Measurements from ENCODE around the gene MPO.

DNA sequence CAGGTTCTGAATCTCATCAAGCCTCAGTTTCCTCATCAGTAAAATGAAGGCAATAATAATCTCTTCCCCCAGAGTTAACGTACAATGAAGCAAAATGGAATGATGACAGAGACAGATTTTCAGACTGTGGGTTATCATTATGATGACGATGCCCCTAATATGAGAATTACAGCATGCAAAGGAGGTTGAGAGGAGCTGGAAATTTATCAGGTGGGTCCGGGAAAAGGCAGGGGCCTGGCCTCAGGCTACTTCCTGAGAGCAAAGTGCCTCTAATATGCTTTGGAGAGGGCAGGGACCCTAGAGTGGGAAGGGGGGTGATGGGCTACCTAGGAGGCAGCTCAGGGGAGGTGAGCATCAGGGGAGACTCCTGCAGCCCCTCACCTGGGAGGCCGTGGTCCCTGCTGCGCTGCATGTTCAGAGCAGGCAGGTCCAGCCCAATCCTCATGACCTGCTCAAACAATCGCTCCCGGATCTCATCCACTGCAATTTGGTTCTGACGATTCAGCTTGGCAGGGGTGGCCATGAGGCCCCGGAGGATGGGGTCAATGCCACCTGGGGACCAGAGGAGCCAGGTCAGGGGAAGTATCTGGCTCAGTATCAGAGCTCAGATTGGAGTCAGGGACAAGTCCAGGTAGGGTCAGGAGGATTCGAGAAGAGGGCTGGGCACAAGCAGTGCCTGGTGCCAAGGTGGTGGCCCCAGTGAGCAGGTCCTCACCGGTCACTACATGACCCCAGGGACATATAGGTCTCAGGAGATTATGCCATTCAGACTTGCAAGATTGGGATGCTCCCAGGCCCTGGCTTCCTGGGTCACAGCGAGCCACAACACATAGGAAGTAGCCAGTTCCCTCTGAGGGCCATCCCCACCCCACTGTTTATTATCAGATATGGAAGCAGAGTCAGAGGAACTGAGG lies 8.1 kb downstream of the MPO start:
- TF ChIP-seq, protein P1, sequence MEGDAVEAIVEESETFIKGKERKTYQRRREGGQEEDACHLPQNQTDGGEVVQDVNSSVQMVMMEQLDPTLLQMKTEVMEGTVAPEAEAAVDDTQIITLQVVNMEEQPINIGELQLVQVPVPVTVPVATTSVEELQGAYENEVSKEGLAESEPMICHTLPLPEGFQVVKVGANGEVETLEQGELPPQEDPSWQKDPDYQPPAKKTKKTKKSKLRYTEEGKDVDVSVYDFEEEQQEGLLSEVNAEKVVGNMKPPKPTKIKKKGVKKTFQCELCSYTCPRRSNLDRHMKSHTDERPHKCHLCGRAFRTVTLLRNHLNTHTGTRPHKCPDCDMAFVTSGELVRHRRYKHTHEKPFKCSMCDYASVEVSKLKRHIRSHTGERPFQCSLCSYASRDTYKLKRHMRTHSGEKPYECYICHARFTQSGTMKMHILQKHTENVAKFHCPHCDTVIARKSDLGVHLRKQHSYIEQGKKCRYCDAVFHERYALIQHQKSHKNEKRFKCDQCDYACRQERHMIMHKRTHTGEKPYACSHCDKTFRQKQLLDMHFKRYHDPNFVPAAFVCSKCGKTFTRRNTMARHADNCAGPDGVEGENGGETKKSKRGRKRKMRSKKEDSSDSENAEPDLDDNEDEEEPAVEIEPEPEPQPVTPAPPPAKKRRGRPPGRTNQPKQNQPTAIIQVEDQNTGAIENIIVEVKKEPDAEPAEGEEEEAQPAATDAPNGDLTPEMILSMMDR (IDR thresholded peaks at IDR 0.05; ENCODE audit: extremely low read depth in 1 of 2, insufficient read depth in 1 of 2, low read depth in 1 of 2, low read length in 2 of 2) = no peak
- TF ChIP-seq JUN (IDR thresholded peaks at IDR 0.05; ENCODE audit: borderline replicate concordance, insufficient read depth, insufficient read length, low read depth) (no peak), POLR2A (IDR thresholded peaks at IDR 0.05; ENCODE audit: low read depth, low read length) (no peak), FOS (IDR thresholded peaks at IDR 0.05; ENCODE audit: borderline replicate concordance, insufficient read depth, low read length) (no peak), EZH2 (IDR thresholded peaks at IDR 0.05; ENCODE audit: borderline replicate concordance, low read depth, low read length, severe bottlenecking) (no peak), POLR2AphosphoS5 (IDR thresholded peaks at IDR 0.05; ENCODE audit: insufficient read depth, low read depth, low read length) (no peak), GATA2 (IDR thresholded peaks at IDR 0.05; ENCODE audit: insufficient read depth, insufficient read length, low read depth, low read length) (no peak)
- TF ChIP-seq, protein P2, sequence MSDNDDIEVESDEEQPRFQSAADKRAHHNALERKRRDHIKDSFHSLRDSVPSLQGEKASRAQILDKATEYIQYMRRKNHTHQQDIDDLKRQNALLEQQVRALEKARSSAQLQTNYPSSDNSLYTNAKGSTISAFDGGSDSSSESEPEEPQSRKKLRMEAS (IDR thresholded peaks at IDR 0.05; ENCODE audit: insufficient read depth, insufficient read length) = no peak

All from endothelial cell of umbilical vein (primary cell).